Ishikawa (cell line): ENCODE data around the gene PBX3.

Experiments
- CEBPB ChIP-seq: IDR thresholded peaks from 2 replicates; pipeline ENCODE4 v1.6.1; 2012
- CREB1 ChIP-seq: IDR thresholded peaks from 2 replicates; pipeline ENCODE4 v1.6.1; 2012; ENCODE audit warnings: low read depth
- EP300 ChIP-seq: IDR thresholded peaks from 2 replicates; pipeline ENCODE4 v1.6.1; 2012; ENCODE audit warnings: borderline replicate concordance
- FOXM1 ChIP-seq: IDR thresholded peaks from 2 replicates; pipeline ENCODE4 v1.6.1; 2012; ENCODE audit warnings: low read depth, borderline replicate concordance
- NFIC ChIP-seq: IDR thresholded peaks from 2 replicates; pipeline ENCODE4 v1.6.1; 2012
- REST ChIP-seq: IDR thresholded peaks from 2 replicates; pipeline ENCODE4 v1.6.1; 2012; ENCODE audit warnings: low read depth, mild to moderate bottlenecking
- TAF1 ChIP-seq: IDR thresholded peaks from 2 replicates; pipeline ENCODE4 v1.6.1; 2012; ENCODE audit warnings: low read depth, mild to moderate bottlenecking
- YY1 ChIP-seq: IDR thresholded peaks from 2 replicates; pipeline ENCODE4 v1.6.1; 2012; ENCODE audit warnings: low read depth
- TF ChIP-seq, protein P1 (sequence below): IDR thresholded peaks from 2 replicates; pipeline ENCODE4 v1.6.1; 2012

GRCh38 chr9:125764198-125764597 is 17.0 kb downstream of the PBX3 start:
- no peak for TF ChIP-seq REST
- TF ChIP-seq YY1: no peak
- no peak for TF ChIP-seq EP300
- TF ChIP-seq CREB1: no peak
- TF ChIP-seq FOXM1: no peak
- no peak for TF ChIP-seq NFIC
- no peak for TF ChIP-seq TAF1
- TF ChIP-seq CEBPB: no peak
- TF ChIP-seq, protein P1, sequence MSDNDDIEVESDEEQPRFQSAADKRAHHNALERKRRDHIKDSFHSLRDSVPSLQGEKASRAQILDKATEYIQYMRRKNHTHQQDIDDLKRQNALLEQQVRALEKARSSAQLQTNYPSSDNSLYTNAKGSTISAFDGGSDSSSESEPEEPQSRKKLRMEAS: no peak
